Islet of Langerhans (tissue), 1 donor: ENCODE data around the gene ARHGAP8.

Experiments
- FAIRE-seq: peaks from one replicate; lab custom pipeline; 2011; peaks lifted over from hg19 to GRCh38; lab: Jason Lieb, UNC

ARHGAP8 gene

DNA sequence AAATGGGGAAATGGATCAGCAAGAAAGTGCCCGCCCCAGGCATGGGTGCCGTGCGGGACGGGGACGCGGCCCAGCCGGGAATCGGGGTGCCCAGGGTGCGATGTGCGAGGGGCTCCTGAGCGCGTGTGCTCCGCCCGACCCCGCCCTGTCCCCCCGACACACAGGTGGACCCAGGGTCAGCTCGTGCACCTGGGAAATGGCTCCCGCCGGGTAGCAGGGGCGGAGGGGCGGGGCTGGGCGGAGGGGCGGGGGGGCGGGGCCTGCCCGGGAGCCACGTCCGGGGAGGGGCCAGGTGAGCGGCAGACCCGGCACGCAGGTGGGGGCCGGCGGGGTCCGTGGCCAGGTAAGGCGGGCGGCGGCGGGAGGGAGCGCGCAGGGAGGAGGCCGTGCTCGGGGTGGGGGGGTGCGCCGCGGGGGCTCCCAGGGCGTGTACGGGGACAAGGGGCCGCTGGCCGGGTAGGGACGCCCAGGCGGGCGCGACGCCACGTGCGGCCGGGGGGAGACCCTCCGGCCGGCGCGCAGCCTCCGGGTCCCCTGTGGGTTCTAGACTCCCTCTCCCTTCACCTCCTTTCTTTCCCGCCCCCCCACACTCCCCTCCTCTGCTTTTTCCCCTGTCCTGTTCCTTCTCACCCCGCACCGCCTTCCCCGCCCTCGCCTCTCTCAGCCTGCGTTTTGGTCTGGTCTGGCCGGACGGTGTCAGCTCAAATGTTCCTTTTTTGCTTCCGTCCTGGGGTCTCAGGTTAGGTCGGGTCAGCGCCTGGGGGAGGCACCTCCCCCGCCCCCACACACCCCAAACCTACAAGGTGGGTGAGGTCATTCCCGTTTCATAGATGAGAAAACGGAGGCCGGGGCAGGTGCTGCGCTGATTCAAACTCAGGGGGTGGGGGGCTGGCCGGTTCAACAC, at the start of gene ARHGAP8:
Gene ARHGAP8 (plus strand): TSS at position 291 of the 904 bp plus-strand sequence. CDS start 33,953 bp downstream, outside the sequence.
- no peak for FAIRE-seq

DNA sequence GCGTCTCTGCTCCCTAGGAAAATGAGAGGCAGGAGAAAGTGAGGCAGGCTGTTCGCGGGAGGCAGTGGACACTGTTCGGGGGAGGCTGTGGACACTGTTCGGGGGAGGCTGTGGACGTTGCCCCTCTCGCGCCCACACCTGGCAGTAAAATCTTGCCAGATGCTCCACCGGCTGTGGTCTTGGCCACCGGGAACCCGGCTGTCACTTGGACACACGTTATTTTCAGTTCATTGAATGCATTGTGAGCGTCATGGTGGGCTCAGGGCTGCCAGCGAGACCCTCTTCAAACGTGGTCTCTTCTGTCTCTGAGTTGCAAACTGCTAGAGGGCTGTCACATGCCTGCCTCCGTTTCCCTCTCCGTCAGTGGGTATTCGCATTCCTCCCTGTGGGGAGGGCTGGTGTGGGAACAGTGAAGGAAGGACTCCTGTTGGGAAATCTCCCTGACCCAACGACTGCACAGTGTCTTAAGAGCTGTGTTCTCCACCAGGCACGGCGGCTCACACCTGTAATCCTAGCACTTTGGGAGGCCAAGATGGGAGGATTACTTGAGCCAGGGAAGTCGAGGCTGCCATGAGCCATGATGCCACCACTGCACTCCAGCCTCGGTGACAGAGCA, 49.0 kb upstream of the ARHGAP8 start:
- FAIRE-seq: no peak

DNA sequence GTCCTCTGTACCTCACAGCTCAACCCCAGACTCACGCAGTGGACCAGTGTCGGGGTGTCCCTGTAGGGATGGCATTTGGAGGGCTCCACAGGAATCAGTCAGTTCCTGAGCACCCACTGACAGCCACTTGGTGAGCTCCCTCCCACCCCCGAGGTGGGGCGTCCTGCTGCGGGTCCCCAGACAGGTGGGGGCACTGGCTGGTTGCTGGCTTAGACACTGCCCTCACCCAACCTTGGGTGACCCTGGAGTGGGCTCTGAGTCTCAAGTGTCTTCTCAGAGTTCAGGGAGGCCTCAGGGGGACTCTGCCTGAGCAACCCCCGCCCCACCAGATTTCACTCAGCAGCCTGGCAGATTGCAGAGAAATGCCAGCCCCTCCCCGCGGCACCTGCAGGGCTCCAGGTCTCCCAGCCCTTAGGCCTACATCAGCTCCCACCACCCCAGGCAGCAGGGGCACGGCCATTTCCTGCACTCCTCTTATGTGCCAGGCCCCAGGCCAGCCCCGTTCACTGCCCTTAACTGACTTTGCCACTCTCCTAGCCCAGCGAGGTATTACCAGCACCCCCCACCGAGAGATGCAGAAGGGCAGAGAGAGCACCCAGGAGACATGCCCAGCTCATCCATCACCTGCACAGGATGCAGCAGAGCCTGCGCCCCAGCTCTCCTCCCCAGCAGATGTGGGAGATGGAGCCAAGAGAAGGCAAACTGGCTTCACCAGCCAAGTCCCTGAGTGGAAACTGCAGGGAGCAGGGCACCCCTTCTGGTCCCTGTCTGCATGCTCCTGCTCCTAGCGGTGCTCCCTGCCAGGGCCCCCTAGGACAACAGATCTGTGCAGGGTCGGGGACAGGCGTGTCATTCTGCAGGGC, 48.0 kb upstream of the ARHGAP8 start:
- FAIRE-seq: no peak

DNA sequence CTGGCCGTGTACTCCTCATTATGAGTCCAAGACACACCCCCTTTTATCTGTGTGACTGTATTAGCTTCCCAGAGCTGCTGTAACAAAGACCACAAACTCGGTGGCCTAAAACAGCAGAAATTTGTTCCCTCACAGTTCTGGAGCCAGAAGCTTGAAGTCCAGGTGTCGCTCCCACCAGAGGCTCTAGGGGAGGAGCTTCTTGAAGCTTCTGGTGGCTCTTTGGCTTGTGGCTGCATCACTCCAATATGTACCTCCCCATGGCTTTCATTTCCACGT, 47.4 kb upstream of the ARHGAP8 start:
- FAIRE-seq: no peak

DNA sequence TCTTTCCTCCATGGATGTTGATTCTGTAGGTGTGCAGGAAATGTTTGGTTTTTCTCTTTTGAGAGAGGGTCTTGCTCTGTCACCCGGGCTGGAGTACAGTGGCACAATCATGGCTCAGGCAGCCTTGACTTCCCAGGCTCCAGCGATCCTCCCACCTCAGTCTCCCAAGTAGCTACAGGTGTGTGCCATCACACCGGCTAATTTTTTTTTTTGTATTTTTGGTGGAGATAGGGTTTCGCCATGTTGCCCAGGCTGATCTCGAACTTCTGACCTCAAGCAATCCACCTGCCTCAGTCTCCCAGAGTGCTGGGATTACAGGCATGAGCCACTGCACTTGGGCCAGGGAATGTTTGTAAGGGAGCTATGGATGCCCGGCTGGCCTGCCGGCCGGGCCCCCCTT, 45.9 kb upstream of the ARHGAP8 start:
- no peak for FAIRE-seq

DNA sequence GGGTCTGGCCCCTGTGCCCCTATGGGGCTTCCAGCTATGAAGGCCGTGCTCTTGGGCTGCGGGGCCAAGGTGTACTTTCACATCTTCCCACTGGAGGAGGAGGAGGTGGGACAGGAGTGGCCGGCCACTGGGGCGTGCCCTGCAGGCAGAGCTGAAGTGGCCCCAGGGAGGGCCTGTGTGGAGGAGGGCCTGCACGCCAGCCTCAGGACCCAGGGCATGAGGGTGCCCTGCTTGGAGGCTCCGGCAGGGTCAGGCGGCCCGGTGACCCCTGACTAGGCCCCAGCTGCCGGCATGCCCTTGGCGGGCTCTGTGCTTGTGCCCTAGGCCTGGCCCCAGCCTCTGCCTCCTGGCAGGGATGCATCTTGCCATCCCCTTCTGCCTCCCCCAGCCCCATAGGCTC, 45.2 kb upstream of the ARHGAP8 start:
- FAIRE-seq: no peak

DNA sequence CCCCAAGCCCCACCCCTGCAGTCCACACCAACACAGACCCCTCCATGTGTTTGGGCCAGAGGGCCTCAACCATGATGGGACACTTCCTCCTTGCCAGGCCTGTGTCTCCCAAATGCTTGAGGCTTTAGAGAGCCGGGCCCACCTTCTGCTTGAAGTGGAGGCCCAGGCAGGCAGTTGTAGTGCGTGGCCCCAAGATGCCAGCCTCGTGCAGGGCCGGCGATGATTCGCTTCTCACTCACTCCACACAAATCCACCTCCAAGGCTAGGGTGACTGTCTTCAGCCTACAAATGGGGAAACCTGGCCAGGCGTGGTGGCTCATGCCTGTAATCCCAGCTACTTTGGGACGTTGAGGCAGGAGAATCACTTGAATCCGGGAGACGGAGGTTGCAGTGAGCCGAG, 44.6 kb upstream of the ARHGAP8 start:
- no peak for FAIRE-seq

DNA sequence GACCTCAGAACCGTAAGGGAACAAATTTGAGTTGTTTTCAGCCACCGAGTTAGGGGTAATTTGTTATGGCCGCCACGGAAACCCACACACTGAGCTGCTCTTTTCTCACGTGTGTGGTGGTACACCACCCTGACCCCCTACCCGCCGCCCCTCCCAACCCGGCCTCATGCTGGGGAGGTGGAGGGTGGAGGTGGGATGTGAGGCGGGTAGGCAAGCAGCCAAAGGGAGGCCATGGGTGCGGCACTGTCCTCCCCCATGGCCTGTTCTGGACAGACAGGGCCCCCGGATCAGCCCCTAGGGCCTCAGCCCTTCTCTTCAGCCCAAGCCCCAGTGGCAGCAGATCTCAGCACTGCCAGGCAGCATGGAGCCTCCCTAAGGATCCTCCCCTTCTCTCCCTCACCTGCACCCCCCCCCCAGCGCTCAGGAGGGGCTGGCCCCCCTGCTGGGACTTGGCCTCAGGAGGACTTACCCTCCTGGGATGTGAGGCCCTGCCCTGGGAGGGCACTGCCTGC, 42.4 kb upstream of the ARHGAP8 start:
- FAIRE-seq: no peak

DNA sequence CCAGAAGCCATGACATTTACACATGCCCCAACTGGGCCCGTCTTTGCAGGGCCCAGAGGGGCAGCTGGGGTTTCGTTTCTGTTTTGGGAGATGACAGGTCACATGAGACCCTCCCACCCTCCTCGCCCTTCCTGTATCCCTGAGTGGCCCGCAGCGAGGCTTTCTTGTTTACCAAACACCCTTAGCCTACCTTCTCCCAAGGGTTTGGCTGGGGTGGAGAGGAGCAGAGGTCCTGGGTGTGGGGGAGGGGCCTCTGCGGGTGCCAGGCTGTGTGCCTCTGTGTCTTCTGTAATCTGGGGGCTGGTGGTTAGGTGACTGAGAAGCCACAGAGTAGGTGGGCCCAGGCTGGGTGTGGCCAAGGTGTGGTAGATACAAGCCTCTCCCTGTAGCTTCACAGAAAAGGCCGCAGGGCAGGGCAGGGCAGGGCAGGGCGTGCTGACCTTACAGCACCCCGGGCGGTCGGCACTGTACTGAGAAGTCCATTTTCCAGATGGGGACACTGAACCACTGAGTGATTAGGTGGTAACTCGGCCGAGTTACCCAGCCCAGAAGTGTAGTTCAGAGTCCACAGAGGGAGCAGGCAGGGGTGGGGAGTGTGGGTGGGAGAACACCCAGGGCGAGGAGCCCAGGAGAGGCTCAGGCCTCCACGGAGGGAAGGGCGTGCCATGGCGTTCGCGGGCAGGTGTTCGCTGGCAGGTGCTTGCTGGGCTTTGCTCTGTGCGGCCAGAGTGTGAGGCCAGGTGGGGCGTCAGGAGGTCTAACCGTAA, 41.7 kb upstream of the ARHGAP8 start:
- FAIRE-seq: no peak

DNA sequence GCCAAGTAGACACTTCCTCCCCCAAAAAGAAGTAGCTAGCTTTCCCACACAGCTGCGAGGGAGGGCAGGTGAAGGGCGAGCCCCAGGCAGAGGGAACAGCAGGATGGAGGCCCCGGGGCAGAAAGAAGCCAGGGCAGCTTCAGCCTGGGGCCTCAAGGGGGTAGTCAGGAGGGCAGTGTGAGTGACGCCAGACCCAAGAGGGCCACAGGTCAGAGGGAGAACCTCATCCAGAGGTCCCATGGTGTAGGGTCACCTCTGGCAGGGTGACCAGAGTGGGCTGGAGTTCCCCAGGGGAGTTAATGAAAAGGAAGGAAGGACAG, 41.2 kb upstream of the ARHGAP8 start:
- no peak for FAIRE-seq

DNA sequence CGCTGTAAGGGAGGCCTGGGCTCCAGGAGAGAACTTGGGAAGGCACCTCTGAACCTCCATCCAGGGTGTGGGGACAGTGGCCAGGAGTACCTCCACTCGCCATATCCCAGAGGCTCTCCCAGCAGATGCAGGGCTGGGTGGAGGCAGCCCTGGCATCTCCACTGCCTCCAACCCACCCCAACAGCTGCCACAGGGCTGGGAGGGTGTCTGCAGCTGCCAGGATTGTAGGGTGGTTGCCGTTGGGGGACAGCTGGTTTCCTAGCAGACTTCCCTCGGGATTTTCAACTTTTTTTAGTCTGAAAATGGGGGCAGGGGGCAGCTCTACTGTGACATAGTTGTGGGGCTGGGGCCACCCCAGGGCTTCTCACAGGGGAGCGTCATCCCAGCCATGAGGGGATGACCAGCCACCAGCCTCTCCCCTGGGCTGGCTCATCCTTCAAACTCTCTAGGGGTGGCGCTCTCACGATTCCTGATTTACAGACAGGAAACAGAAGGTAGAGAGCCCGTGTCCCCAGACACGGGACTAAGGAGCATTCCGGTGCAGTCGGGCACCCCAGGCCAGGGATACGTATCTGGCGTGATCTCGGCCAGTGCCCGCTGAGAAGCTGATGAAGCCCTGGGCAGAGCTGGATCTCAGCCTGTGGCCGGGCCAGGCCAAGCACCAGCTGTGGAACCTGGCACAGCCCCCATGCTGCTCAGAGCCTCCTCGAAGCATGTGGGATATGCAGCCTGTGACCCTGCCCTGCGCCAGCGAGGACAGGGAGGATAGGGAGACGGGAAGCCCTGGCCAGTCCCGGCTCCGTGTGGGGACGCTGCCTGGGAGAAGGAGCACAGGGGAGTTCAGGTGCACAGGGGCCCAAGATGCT, 40.5 kb upstream of the ARHGAP8 start:
- no peak for FAIRE-seq

DNA sequence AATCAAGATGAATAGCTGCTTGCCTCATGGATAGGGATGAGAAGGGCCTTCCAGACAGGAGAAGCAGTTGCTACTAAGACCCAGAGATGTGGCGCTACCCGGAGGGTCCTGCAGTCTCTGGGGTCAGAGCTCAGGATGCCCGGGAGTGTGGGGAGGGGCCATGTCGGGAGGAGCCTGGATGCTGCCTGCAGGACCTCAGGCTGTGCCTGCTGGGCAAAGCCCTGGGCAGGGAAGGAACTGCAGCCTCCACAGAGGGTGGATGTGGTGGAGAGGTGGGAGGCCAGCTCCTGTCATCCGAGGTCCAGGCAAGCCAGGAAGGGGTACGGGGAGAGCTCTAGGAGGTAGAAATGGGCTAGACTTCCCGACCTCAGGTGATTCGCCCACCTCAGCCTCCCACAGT, 39.4 kb upstream of the ARHGAP8 start:
- no peak for FAIRE-seq

DNA sequence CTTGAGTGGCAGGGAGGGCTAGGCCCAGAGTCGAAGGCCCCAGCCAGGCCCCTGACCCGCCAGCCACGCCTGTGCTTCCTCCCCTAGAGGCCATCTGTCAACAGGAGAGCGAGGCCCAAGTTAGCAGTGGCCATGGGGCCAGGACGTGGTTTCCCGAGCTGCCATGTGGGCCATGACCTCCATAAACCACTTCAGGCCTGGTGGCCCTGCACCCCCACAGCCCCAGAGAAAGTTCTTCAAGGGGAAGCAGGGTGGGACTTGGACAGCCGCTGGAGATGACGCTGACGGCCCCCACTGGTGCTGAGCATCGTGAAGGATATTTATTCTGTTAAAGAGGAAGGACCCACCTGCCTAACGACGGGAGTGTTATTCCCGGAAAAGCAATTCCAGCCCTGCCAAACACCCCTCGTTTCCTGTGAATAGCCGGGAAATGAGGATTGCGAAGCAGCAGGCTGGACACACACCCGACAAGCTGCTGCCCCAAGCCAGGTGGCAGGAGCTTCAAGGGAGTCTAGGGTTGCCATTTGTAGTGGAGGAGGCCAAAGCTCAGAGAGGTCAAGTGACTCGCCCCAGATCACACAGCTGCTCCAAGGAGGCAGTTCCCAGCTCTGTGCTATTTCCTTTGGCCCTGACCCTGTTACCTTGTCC, 37.5 kb upstream of the ARHGAP8 start:
- no peak for FAIRE-seq

DNA sequence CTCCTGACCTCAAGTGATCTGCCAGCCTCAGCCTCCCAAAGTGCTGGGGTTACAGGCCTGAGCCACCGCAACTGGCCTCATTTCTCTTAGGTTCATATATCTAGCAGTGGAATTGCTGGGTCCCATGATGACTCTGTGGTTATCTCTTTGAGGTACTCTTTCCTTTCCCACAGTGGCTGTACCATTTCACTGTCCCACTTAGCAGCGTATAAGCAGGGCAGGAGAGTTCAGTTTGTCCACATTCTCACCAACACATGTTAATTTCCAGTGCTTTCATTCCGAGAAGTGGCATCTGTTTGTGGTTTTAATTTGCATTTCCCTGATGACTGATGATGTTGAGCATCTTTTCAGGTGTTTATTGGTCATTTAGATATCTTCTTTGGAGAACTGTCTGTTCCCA, 34.0 kb upstream of the ARHGAP8 start:
- no peak for FAIRE-seq

DNA sequence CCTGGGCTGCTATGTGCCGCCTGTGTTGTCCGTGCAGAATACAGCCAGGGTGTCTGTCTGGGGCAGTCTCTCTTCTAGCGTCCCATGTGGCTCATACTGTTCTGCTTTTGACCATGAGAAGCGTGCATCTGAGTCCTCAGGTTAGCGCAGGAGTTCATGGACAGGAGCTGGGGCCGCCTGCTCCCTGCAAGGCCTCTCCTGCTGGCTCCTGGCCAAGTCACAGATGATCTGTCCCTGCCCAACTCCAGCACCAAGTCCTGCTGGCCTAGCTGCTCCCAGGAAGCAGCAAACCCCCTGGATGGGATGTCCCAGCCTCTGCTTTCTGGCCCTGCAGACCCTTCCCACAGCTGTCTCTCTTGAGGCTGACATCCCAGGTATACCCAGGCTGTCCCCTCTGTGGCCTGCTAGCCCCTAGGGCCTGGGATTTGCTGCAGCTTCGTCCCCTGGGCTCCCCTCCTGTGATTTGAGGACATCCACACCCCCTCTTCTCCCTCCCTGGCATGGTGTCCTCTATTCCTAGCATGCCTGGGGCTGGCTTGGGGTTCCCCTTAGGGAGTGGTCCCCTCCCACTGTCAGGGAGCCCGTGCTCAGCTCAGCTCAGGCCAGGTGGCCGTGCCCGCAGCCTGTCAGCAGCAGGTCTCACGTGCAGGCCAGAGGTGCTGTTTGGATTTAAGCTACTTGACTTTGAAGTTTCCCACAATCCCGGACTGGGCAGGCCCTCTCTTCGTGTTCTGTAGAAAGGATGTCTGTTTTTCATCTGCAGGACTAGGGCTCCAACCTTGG, 32.6 kb upstream of the ARHGAP8 start:
- FAIRE-seq: no peak

DNA sequence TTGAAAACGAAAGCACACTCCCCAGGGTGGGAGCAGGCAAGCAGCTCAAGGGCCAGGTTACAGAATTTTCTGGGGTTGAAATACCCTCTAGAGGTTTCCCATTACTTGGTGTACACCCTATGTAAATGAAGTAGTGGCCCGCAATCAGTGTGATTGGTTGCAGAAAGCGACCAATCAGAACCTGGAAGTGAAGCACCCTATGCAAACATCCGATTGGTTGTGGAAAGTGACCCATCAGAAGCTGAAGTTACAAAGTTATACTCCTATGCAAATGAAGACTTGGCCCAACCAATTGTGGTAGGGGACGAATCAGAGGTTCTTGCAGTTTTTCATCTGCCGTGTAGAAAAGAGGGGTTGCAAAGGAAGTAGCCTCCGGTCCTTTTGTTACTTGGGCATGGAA, 31.2 kb upstream of the ARHGAP8 start:
- FAIRE-seq: no peak

DNA sequence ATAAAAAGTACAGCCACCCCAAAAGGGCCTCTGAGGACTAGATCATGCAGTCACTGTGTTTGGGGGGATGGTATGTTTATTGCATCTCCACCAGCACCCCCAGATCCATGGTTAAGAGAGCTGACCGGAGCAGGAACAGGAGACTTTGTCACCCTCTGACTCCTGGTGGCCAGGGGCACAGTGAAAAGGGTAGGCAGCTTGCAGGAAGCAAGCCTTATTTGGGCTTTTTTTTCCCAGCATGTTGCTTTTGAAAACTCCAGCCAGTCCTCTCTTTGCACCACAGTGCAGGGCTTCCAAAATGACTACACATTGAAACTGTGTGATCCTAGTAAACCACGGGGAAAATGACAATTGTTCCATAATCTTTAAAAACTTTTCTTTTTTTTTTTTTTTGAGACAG, 29.8 kb upstream of the ARHGAP8 start:
- FAIRE-seq: no peak

DNA sequence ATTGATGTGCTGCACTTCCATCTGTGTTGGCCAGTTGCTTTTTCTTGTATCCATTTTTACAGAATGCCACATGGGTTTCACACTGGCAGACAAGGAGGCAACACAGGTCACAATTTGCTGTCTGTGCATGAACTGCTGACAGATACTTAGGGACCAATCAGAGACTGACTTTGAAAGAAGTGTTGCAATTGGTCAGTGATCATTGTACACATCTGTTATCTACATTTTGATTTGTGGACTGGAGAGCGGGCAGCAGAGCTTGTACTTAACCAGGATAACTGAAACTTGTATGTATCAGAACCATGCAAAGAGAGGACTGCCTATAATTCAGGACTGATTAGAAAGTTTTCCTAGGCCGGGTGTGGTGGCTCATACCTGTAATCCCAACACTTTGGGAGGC, 28.6 kb upstream of the ARHGAP8 start:
- FAIRE-seq: no peak

DNA sequence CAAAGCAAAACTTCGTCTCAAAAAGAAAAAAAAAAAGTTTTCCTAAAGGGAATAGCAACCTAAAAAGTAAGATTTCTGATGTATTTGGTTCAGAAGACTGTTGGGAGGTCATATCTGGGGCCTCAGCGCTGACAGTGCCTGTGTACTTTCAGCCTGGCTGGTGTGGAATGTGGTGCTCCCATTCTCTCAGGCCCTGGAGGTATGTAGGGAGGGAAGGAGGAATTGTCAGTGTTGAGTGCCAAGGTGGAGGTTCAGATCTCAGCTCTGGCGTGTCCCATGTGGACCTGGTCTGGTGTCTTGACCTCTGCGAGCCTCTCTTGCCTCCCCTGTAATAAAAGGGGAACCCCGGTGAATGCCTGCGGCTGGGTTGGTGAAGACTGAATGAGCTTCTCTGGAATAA, 28.0 kb upstream of the ARHGAP8 start:
- FAIRE-seq: no peak

DNA sequence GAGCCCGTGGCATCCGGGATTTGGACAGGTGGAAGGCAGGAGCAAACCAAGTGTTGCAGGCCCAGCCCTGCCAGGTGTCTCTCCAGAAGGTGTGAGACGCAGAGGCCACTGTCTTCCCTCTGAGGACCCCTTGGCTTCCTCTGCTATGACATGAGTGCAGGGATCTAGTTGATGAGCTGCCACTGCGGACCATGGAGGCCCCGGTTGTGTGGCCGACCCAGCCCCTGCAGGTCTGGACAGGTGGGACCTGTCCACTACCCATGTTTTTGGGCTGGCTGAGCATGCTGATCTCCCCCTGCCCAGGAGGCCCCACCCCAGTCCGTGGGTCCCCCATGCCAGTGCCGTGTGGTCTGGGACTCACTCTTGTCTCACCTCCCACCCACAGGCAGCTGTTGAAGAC, 27.5 kb upstream of the ARHGAP8 start:
- no peak for FAIRE-seq
